HepG2 (cell line): ENCODE data around the gene PTGIS. TPM values are rescaled to one million over a fixed set of nuclear protein-coding genes. Genes with fewer than 3 reads are reported as not detected.

ENCODE experiments used
- AGO2 ChIP-seq: fragments of 200-400 bp; formaldehyde crosslinking; optimal IDR thresholded peaks from 2 replicates; pipeline ENCODE3; 2017; ENCODE audit warnings: mild to moderate bottlenecking, low read depth, low read length, moderate library complexity
- ATAD3A ChIP-seq: sonication (generic); formaldehyde crosslinking; IDR thresholded peaks from 2 replicates; pipeline ENCODE4 v1.4.0; 2020; ENCODE audit warnings: missing genetic modification reagents
- DBP ChIP-seq: sonication (generic); formaldehyde crosslinking; IDR thresholded peaks from 2 replicates; pipeline ENCODE4 v1.4.0; 2020; ENCODE audit warnings: missing genetic modification reagents; ENCODE audit errors: not compliant biosample characterization
- GMEB1 ChIP-seq: sonication (generic); formaldehyde crosslinking; IDR thresholded peaks from 2 replicates; pipeline ENCODE4 v1.5.1; 2020; ENCODE audit warnings: missing genetic modification reagents, mild to moderate bottlenecking, borderline replicate concordance
- ZGPAT ChIP-seq: IDR thresholded peaks from 2 replicates; pipeline ENCODE4 v1.6.1; 2016; ENCODE audit warnings: mild to moderate bottlenecking
- ZNF235 ChIP-seq: sonication (generic); formaldehyde crosslinking; IDR thresholded peaks from 2 replicates; pipeline ENCODE4 v1.8.1; 2023; ENCODE audit warnings: mild to moderate bottlenecking, missing genetic modification reagents, borderline replicate concordance
- ZNF282 ChIP-seq: fragments of 450-650 bp; IDR thresholded peaks from 2 replicates; pipeline ENCODE4 v1.6.1; 2018; ENCODE audit not compliant: partially characterized antibody
- ZNF318 ChIP-seq: sonication (generic); formaldehyde crosslinking; IDR thresholded peaks from 2 replicates; pipeline ENCODE4 v1.4.0; 2020; ENCODE audit warnings: mild to moderate bottlenecking, missing genetic modification reagents
- ZNF431 ChIP-seq: sonication (generic); formaldehyde crosslinking; IDR thresholded peaks from 2 replicates; pipeline ENCODE4 v1.9.0; 2022; ENCODE audit warnings: missing genetic modification reagents, low read depth, mild to moderate bottlenecking, borderline replicate concordance
- ZNF589 ChIP-seq: sonication (generic); formaldehyde crosslinking; conservative IDR thresholded peaks from 2 replicates; pipeline ENCODE4 v1.8.0; 2022; ENCODE audit warnings: mild to moderate bottlenecking, moderate library complexity, missing genetic modification reagents
- ZNF782 ChIP-seq: sonication (generic); formaldehyde crosslinking; IDR thresholded peaks from 2 replicates; pipeline ENCODE4 v1.4.0; 2020; ENCODE audit warnings: missing genetic modification reagents, mild to moderate bottlenecking, borderline replicate concordance
- ZSCAN31 ChIP-seq: sonication (generic); formaldehyde crosslinking; IDR thresholded peaks from 2 replicates; pipeline ENCODE4 v1.5.0; 2020; ENCODE audit warnings: low read depth, mild to moderate bottlenecking, missing genetic modification reagents
- polyA plus RNA-seq, 8 experiments: library from polyadenylated mRNA; depleted of rRNA in 3 of 8; stranded (reverse) in 7 of 8; unstranded in 1 of 8; fragments of >200 nt; fragmentation: Illumina TruSeq in 4 of 8; extraction: Trizol in 4 of 8; gene quantifications; 2 replicates each; pipeline versions ENCODE4 v1.2.1 to v1.2.3, GENCODE V29; 2011 to 2016; ENCODE audit warnings: low read depth in 4 of 8, missing spikeins in 1 of 8, mixed read lengths in 1 of 8; ENCODE audit not compliant: insufficient read depth in 1 of 8
- total RNA-seq, 5 experiments: library from RNA; depleted of rRNA; stranded (reverse); fragments of >200 nt; fragmentation: Illumina TruSeq; extraction: Trizol; gene quantifications; 2 replicates each; pipeline ENCODE4 v1.2.3, GENCODE V29; 2016; ENCODE audit warnings: low read depth in 1 of 5

PTGIS gene
- total and polyA plus RNA-seq, 2 of the 13 experiments (the other 11 are each of a cell fraction or from before 2014, with no cell fraction given), result not detected

- TF ChIP-seq ZGPAT (CRISPR knock-in tag) (peak; percentile 96), ZNF431 (CRISPR knock-in tag) (peak; percentile 23; the same call in 1 of the 2 replicates), ZNF589 (CRISPR knock-in tag) (no peak), ZNF235 (CRISPR knock-in tag) (peak; percentile 57; the same call in 1 of the 2 replicates), DBP (CRISPR knock-in tag) (peak; percentile 81), ZNF318 (CRISPR knock-in tag) (no peak; the same call in 1 of the 2 replicates), AGO2 (no peak), ZNF782 (CRISPR knock-in tag) (peak; percentile 100), ZSCAN31 (CRISPR knock-in tag) (peak; percentile 98), ZNF282 (no peak), ATAD3A (CRISPR knock-in tag) (no peak; the same call in 1 of the 2 replicates), GMEB1 (peak; percentile 69; the same call in 1 of the 2 replicates)
Observed at GRCh38 chr20:49583669-49584417, 15.9 kb upstream of the PTGIS start (continued).
